ENCODE data around the gene KCNJ6.

DNA sequence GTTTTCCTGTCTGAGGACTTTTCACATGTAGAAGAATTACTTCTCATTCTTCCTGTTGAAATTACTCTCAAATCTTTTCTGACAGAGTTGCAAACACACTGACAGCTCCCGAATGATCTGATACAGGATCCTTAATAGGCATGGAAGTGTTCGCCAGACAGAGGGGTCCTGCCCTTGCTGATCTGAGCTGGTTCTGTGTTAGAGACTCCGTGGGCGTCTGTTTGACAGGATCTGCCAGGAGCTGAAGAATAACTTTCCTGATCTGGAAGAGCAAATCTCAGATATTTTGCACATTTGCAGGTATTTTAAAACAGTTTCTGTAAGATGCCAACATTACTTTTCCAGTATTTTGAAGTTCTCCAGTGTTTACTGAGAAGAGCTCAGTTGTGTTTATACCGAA is 347.3 kb downstream of the KCNJ6 start:
- TF ChIP-seq POLR2A (IDR thresholded peaks at IDR 0.05) = no peak
- TF ChIP-seq, protein P1, sequence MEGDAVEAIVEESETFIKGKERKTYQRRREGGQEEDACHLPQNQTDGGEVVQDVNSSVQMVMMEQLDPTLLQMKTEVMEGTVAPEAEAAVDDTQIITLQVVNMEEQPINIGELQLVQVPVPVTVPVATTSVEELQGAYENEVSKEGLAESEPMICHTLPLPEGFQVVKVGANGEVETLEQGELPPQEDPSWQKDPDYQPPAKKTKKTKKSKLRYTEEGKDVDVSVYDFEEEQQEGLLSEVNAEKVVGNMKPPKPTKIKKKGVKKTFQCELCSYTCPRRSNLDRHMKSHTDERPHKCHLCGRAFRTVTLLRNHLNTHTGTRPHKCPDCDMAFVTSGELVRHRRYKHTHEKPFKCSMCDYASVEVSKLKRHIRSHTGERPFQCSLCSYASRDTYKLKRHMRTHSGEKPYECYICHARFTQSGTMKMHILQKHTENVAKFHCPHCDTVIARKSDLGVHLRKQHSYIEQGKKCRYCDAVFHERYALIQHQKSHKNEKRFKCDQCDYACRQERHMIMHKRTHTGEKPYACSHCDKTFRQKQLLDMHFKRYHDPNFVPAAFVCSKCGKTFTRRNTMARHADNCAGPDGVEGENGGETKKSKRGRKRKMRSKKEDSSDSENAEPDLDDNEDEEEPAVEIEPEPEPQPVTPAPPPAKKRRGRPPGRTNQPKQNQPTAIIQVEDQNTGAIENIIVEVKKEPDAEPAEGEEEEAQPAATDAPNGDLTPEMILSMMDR (IDR thresholded peaks at IDR 0.05) = no peak
